Left cardiac atrium (tissue), 4 donors: Measurements from ENCODE around the gene DAAM1. TPM values are rescaled to one million over a fixed set of nuclear protein-coding genes. Genes with fewer than 3 reads are reported as not detected.

Experiments
- ATAC-seq, 2 donors: fragments of 200-7000 bp; cut with Tn5 transposase; one replicate each; pipeline ENCODE4 v1.9.1; 2020; ENCODE audit warnings: mild to moderate bottlenecking in 2 of 2, moderate library complexity in 2 of 2
- DNase-seq: peaks from one replicate; pipeline ENCODE4 v3.0.0-alpha.2; 2020
- intact Hi-C, 2 donors: fragments of 100-400 bp; cut with DNase I; formaldehyde crosslinking; loops; one replicate each; pipeline versions ENCODE4 v1.14.1 to v1.15.1; 2022 to 2023
- total RNA-seq, 2 donors: library from RNA; stranded (reverse); fragmentation: NEBNext Ultra II Directional; extraction: Animal tissue kit (Norgen Biotek cat#: 25700); gene quantifications; one replicate each; pipeline ENCODE4 v1.2.1, GENCODE V29; 2021
- donor health status: DM: no; HTN: yes; CAD: no.
- donor health status: DM: no; HTN: yes; CAD: no; lungs with severe emphysema.
- donor health status: DM: yes; HTN: yes; CAD: no.
- donor health status: Dilated cardiomyopathy.

Gene DAAM1
- total RNA-seq, 2 donors from 2014 or later = 87.2 to 97.1 TPM

- intact Hi-C loops = no loop called here
- DNase-seq (no peak), ATAC-seq (no peak)
Observed at GRCh38 chr14:59210621-59211020, 22.2 kb downstream of the DAAM1 start.

- intact Hi-C loops = no loop called here
- no peak for ATAC-seq
- DNase-seq = no peak
Observed at GRCh38 chr14:59213368-59214315, 25.2 kb downstream of the DAAM1 start.

- no peak for DNase-seq
- intact Hi-C loops = no loop called here
- no peak for ATAC-seq
Observed at GRCh38 chr14:59214702-59215302, 26.3 kb downstream of the DAAM1 start.

GRCh38 chr14:59215322-59215721 is 26.9 kb downstream of the DAAM1 start:
- DNase-seq = peak; percentile 67
- peak; percentile 88 to 94 for ATAC-seq
- intact Hi-C loops = no loop called here

GRCh38 chr14:59215757-59216156 is 27.3 kb downstream of the DAAM1 start:
- intact Hi-C loops = no loop called here
- DNase-seq = no peak
- ATAC-seq = no peak

- DNase-seq = no peak
- intact Hi-C loops = no loop called here
- no peak for ATAC-seq
Observed at GRCh38 chr14:59217011-59217410, 28.5 kb downstream of the DAAM1 start.

- DNase-seq (no peak), ATAC-seq (peak in 1 of 2 donors; percentile 72)
- intact Hi-C loops = no loop called here
Observed at GRCh38 chr14:59221568-59221967, 33.1 kb downstream of the DAAM1 start.

GRCh38 chr14:59224341-59224740 is 35.9 kb downstream of the DAAM1 start:
- no peak for ATAC-seq
- intact Hi-C loops = no loop called here
- DNase-seq = no peak

- intact Hi-C loops = no loop called here
- DNase-seq (no peak), ATAC-seq (no peak)
Observed at GRCh38 chr14:59225281-59225680, 36.8 kb downstream of the DAAM1 start.

- intact Hi-C loops = no loop called here
- DNase-seq (no peak), ATAC-seq (peak in 1 of 2 donors; percentile 17)
Observed at GRCh38 chr14:59228421-59228820, 40.0 kb downstream of the DAAM1 start.

- DNase-seq (no peak), ATAC-seq (peak; percentile 43 to 47)
- intact Hi-C loops = no loop called here
Observed at GRCh38 chr14:59229653-59230406, 41.4 kb downstream of the DAAM1 start.

GRCh38 chr14:59236195-59236594 is 47.7 kb downstream of the DAAM1 start:
- ATAC-seq (peak in 1 of 2 donors; percentile 57), DNase-seq (no peak)
- intact Hi-C loops = no loop called here

GRCh38 chr14:59238216-59238615 is 49.7 kb downstream of the DAAM1 start:
- peak in 1 of 2 donors; percentile 37 for ATAC-seq
- DNase-seq = no peak
- intact Hi-C loops = no loop called here

- ATAC-seq (no peak), DNase-seq (no peak)
- intact Hi-C loops = no loop called here
Observed at GRCh38 chr14:59239022-59239421, 50.6 kb downstream of the DAAM1 start.

- intact Hi-C loops = no loop called here
- DNase-seq = no peak
- no peak for ATAC-seq
Observed at GRCh38 chr14:59240356-59240755, 51.9 kb downstream of the DAAM1 start.

- intact Hi-C loops = no loop called here
- no peak for ATAC-seq
- no peak for DNase-seq
Observed at GRCh38 chr14:59241121-59241520, 52.7 kb downstream of the DAAM1 start.

GRCh38 chr14:59243174-59243573 is 54.7 kb downstream of the DAAM1 start:
- DNase-seq = no peak
- ATAC-seq = no peak
- intact Hi-C loops = no loop called here

GRCh38 chr14:59244581-59244980 is 56.1 kb downstream of the DAAM1 start:
- ATAC-seq (no peak), DNase-seq (no peak)
- intact Hi-C loops = no loop called here

- DNase-seq (no peak), ATAC-seq (no peak)
- intact Hi-C loops = no loop called here
Observed at GRCh38 chr14:59245809-59246295, 57.4 kb downstream of the DAAM1 start.

GRCh38 chr14:59246566-59246965 is 58.1 kb downstream of the DAAM1 start:
- ATAC-seq = no peak
- no peak for DNase-seq
- intact Hi-C loops = no loop called here
